NCI-H2227 (cell line): ENCODE results near the gene TMEM120B.

Experiments
- DNase-seq: peaks from one replicate; lab custom pipeline; 2025; ENCODE audit not compliant: unreplicated experiment; lab: John Stamatoyannopoulos, UW

TMEM120B gene

DNA sequence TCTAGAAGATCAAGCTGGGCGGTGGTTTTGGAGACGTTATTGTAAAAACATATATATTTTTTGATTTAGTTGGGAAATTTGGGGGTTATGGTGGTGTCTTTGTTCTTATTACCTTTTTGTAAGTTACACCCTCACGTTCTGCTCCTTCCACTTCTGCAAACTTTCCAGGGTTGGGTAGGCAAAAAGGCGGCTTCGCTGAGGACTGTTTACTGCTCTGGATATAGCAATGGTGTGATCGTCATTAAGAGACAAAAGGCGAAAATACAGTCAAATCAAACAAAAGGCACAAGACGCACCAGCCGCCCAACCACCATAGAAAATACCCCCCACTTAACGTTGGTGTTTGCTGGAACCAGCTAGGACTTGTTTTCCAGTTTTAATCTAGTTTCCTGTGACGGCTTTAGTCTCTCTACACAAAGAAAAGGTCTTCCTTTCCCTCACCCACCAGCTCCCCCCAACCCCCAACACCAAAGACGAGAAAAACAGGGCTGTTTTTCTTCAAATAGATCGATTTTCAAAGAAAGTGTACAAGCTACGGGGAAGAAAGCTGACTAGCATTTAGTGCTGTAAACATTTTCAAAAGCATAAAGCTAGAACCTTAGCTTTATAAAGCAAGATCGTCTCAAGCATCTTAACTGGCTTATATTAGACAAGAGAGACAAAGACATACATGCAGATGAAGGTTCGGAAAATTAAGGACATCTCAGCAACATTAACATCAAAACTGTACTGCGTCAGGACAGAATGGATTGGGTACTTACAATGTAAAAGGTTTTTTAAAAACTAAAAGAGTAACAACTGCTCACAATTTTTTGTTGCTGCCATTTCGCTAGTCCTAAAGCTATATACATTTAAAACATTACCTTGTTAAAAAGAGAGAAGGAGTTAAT lies 89.3 kb downstream of the TMEM120B start:
- DNase-seq, result peak; percentile 54

- DNase-seq, result no peak
These were observed 89.9 kb downstream of the TMEM120B start for GRCh38 chr12:121802485-121802842.

GRCh38 chr12:121802843-121803698 lies 90.5 kb downstream of the TMEM120B start:
- peak; percentile 97 for DNase-seq

DNA sequence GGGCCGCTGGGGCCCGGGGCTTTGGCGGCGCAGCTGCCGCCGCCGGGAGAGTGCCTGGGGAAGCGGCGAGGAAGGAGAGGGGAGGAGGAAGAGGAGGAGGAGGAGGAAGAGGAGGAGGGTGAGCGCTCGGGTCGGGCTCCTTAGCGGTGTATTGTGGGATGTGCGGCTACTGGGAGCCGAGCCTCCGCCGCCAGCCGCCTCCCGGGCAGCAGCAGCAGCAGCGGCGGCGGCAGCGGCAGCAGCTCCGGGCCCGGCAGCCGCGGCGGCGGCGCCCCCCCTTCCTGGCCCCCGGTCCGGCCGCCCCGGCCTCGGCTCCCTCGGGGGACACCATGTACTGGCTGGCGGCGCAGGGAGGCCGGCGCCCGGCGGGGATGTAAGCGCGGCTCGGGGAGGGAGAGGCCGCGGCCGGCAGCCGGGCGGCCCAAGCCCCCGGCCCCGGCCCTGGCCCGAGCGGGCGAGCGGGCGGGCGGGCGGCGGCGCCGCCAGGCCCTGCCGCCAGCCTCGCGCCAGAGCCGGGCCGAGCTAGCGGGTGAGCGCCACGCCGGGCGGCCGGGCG lies 91.4 kb downstream of the TMEM120B start, which contains the start of gene SETD1B:
Gene SETD1B, plus strand, starts transcription at position 149 of the 556 bp plus-strand sequence. CDS start 729 bp downstream, outside the sequence.
- DNase-seq, result peak; percentile 53

DNA sequence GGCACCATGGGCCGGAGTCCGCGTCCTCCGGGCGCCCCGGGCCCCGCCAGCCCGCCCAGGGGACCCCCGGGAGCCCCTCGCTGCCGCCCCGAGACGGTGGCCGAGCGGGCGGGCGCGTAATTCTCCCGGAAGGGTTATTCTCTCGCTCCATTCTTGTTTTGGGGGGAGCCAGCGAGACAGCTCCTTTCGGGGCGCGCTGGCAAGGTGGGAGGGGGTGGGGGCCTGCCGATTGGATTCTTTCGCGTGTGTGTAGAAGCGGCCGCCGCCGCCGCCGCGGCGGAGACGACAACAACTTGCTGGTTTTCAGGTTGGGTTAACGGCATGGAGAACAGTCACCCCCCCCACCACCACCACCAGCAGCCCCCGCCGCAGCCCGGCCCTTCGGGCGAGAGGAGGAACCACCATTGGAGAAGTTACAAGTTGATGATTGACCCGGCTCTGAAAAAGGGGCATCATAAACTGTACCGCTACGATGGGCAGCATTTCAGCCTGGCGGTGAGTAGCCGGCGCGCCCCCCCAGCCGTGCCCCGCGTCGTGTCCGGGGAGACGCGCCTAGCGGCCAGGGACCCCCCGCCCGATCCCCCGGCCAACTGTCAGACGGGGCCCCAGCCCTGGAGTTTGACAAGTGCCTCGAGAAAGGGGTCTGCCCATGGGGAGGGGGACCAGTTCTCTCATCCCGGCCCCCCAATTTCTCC lies 92.0 kb downstream of the TMEM120B start:
- DNase-seq, result peak; percentile 37

DNA sequence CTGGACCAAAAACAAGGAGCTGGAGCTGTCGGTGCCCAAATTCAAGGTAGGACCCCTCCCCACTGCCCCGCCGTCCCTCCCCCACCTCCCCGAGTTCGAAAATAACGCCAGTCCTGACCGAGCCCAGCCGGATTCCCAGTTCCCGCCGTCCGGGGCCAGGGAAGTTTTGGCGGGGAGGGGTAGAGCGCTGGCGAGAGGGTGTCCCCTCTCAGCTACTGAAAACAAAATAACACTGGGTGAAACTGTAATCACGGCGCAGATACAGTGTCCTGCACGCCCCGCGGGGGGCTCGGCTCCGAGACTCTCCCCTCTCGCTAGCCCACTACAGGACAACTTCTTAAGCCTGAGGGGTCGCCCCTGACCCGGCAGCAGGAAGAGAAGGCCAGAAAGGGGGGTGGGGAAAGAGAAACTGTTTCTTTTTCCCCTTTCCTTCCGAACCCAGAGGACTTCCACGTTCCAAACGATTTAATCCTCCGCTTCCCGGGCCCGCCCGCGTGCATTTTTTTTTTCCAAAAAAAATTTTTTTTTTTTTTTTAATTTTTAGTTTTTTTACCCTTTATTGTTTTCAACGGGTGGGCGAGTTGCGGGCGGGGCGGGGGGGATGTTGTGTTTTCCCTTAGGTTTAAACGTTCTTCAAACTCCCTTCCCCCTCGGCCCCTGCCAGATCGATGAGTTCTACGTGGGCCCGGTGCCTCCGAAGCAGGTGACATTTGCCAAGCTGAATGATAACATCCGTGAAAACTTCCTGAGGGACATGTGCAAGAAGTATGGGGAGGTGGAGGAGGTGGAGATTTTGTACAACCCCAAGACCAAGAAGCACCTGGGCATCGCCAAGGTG lies 92.8 kb downstream of the TMEM120B start:
- peak; percentile 57 for DNase-seq

DNA sequence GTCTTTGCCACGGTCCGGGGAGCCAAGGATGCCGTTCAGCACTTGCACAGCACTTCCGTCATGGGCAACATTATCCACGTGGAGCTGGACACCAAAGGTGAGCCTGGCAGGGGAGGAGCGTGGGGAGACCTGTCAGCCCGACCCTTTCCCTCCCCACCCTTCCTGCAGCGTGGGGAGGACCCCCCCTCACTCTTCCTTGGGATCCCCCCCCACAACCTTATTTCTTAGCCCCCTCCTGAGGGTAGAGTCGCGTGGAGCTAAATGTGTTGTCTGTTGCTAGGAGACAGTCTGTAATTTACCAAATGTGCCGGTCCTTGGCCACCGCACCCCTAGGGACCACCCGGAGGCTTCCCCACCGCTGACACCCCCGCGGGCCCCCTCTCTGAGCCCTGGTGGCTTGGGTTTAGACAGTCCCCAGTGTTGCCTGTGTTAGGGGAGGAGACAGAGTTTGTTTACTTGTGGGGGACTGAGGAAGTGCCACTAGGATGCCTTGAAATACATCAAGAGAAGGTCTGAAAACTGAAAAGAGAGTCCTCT lies 93.5 kb downstream of the TMEM120B start:
- DNase-seq, result no peak

- peak; percentile 34 for DNase-seq
These were observed 94.2 kb downstream of the TMEM120B start for GRCh38 chr12:121806546-121807423.

- no peak for DNase-seq
These were observed 95.2 kb downstream of the TMEM120B start for GRCh38 chr12:121807642-121808347.

DNA sequence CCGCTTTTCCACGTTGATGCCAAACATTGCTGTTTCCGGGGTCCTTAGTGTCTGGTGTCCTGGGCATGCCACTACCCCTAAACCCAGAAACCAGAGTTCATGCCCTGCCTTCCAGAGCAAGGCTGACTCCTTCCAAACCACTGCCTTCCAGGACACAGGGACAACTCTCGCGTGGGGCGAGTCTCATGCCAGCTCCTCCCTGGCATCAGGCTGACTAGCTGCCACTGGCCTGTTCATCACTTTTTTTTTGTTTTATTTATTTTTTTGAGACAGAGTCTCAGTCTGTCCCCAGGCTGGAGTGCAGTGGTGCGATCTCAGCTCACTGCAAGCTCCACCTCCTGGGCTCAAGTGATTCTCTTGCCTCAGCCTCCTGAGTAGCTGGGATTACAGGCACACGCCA lies 96.1 kb downstream of the TMEM120B start:
- no peak for DNase-seq

DNA sequence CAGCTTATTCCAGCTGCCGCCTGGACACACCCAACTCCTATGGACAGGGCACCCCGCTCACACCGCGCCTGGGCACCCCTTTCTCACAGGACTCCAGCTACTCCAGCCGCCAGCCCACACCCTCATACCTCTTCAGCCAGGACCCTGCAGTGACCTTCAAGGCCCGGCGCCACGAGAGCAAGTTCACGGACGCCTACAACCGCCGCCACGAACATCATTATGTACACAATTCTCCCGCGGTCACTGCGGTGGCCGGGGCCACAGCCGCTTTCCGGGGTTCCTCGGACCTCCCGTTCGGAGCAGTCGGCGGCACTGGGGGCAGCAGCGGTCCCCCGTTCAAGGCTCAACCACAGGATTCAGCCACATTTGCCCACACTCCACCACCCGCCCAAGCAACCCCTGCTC lies 97.2 kb downstream of the TMEM120B start:
- DNase-seq, result no peak

- DNase-seq, result no peak
These were observed 97.8 kb downstream of the TMEM120B start for GRCh38 chr12:121810234-121810817.

GRCh38 chr12:121810833-121811433 lies 98.4 kb downstream of the TMEM120B start:
- no peak for DNase-seq

DNA sequence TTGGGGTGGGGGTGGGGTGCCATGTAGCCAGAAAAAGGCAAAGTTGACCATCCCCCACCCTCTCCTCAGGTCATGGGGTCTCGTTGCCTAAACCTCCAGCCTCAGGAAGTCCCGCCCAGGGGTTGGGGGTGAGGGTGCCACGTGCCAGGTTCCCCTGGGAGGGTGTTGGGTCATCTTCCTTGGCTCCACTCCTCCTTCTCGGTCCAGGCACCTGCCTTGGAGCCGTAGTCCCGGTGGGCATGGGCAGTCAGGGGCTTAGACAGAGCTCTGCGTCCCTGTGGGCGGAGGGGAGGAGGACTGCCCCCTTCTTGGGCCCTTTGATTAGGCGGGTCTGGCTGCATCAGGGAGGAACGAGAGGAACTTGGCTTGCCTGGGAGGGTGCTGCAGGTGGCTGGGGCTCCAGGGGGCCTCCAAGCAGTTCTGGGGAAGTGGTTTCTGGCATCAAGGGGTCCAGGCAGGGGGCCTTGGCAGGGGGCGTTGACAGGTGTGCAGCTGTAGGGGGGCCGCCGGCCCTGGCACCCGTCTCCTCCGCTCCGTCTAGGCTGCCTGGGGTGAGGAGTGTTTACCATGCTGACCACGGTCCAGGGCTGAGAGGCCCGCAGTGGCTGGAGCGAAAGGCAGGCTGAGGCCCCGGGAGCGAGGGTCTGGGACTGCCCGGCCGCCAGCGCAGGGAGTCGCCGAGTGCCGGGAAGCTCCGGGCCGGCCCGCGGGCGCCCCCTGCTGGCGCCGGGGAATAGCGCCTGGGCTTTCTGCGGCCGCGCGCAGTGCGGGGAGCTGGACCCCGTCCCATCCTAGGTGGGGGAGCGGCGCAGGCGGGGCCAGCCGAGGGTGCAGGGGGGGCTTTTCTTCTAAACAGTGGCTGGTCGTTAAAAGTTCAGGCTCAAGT lies 99.1 kb downstream of the TMEM120B start:
- peak; percentile 82 for DNase-seq

GRCh38 chr12:121812320-121812871 lies 99.8 kb downstream of the TMEM120B start:
- peak; percentile 81 for DNase-seq
